OCI-LY1 (cell line): ENCODE measurements around the gene S1PR5.
A peak's percentile ranks its signal among the peaks of the same experiment; 100 is the strongest.

Experiments used
- H2AFZ ChIP-seq: fragments of 200-600 bp; sonication (generic), shearing (Covaris generic); 2 replicates; pipeline ENCODE4 v1.6.0; 2014; ENCODE audit warnings: antibody characterized with exemption, mild to moderate bottlenecking, low read length
- H3F3A ChIP-seq: fragments of 200-600 bp; sonication (generic), shearing (Covaris generic); 2 replicates; pipeline ENCODE4 v1.6.0; 2014; ENCODE audit warnings: mild to moderate bottlenecking, antibody characterized with exemption, low read length, moderate library complexity; ENCODE audit not compliant: insufficient read depth
- H3K27ac ChIP-seq: fragments of 200-600 bp; sonication (generic); 2 replicates; pipeline ENCODE4 v1.5.1; 2014; ENCODE audit warnings: low read length, mixed run types, mild to moderate bottlenecking, low read depth; ENCODE audit not compliant: poor library complexity, severe bottlenecking
- H3K27me3 ChIP-seq: fragments of 200-600 bp; sonication (generic); 2 replicates; pipeline ENCODE4 v1.6.0; 2014; ENCODE audit warnings: antibody characterized with exemption, mild to moderate bottlenecking, low read length, moderate library complexity; ENCODE audit not compliant: insufficient read depth
- H3K36me3 ChIP-seq: fragments of 200-600 bp; sonication (generic); 2 replicates; pipeline ENCODE4 v1.6.1; 2014; ENCODE audit warnings: mild to moderate bottlenecking, antibody characterized with exemption, low read length, moderate library complexity, mixed read lengths; ENCODE audit not compliant: insufficient read depth
- H3K4me1 ChIP-seq: fragments of 200-600 bp; sonication (generic); 2 replicates; pipeline ENCODE4 v1.5.1; 2014; ENCODE audit warnings: mild to moderate bottlenecking, low read length, moderate library complexity; ENCODE audit not compliant: insufficient read depth, severe bottlenecking
- H3K4me2 ChIP-seq: fragments of 200-600 bp; sonication (generic), shearing (Covaris generic); 2 replicates; pipeline ENCODE4 v1.6.1; 2014; ENCODE audit warnings: low read length
- H3K4me3 ChIP-seq: fragments of 200-600 bp; sonication (generic); 2 replicates; pipeline ENCODE4 v1.5.1; 2014; ENCODE audit warnings: low read length, low read depth, mild to moderate bottlenecking, mixed read lengths; ENCODE audit not compliant: poor library complexity, severe bottlenecking
- H3K79me2 ChIP-seq: fragments of 200-600 bp; shearing (Covaris generic); 2 replicates; pipeline ENCODE4 v1.6.1; 2016; ENCODE audit warnings: mixed run types, low read length, mixed read lengths; ENCODE audit not compliant: insufficient read depth
- H3K9ac ChIP-seq: fragments of 200-600 bp; sonication (generic), shearing (Covaris generic); 2 replicates; pipeline ENCODE4 v1.6.1; 2014; ENCODE audit warnings: mild to moderate bottlenecking, low read length, mixed read lengths
- H3K9me2 ChIP-seq: fragments of 200-600 bp; sonication (generic), shearing (Covaris generic); 2 replicates; pipeline ENCODE4 v1.6.1; 2014; ENCODE audit warnings: low read depth, mild to moderate bottlenecking, low read length, mixed read lengths
- H3K9me3 ChIP-seq: fragments of 200-600 bp; shearing (Covaris generic); 2 replicates; pipeline ENCODE4 v1.6.1; 2014; ENCODE audit warnings: low read length, mixed read lengths
- H4K20me1 ChIP-seq: fragments of 200-600 bp; sonication (generic), shearing (Covaris generic); 2 replicates; pipeline ENCODE4 v1.6.0; 2016; ENCODE audit warnings: mild to moderate bottlenecking, low read length; ENCODE audit not compliant: insufficient read depth
- CTCF ChIP-seq: fragments of 200-600 bp; sonication (generic), shearing (Covaris generic); IDR thresholded peaks from 2 replicates; pipeline ENCODE4 v1.5.1; 2017; ENCODE audit warnings: mild to moderate bottlenecking, antibody characterized with exemption, low read length, moderate library complexity, mixed read lengths
- EZH2 ChIP-seq: fragments of 200-600 bp; sonication (generic), shearing (Covaris generic); IDR thresholded peaks from 2 replicates; pipeline ENCODE4 v1.8.0; 2017; ENCODE audit warnings: borderline replicate concordance, mixed run types, mild to moderate bottlenecking, antibody characterized with exemption, low read length, moderate library complexity, mixed read lengths

The S1PR5 gene

GRCh38 chr19:10517361-10517759 lies at the start of gene S1PR5:
TSS of gene S1PR5 (minus strand) at chr19:10517447. CDS start at chr19:10515011, 2,436 bp downstream.
- H3K27me3 ChIP-seq, result 0 out of 2 replicates have a peak, but pooled peaks cover 8% of the 10 kb centered on the region
- H3K4me1 ChIP-seq, result no peaks in the 10 kb centered on the region
- H3K27ac ChIP-seq, result no peak within 1 kb of the TSS
- H2AFZ ChIP-seq, result no peak within 1 kb of the TSS
- H3K9me3 ChIP-seq, result no peaks in the 10 kb centered on the region
- H3K36me3 ChIP-seq, result no peaks in the 10 kb centered on the region
- no peaks in the 10 kb centered on the region for H3K79me2 ChIP-seq
- no peaks in the 10 kb centered on the region for H3F3A ChIP-seq
- no peak within 1 kb of the TSS for H3K4me3 ChIP-seq
- TF ChIP-seq CTCF (no peak), EZH2 (no peak)
- H4K20me1 ChIP-seq, result no peaks in the 10 kb centered on the region
- H3K9me2 ChIP-seq, result no peaks in the 10 kb centered on the region
- H3K4me2 ChIP-seq, result no peak within 1 kb of the TSS
- H3K9ac ChIP-seq, result no peak within 1 kb of the TSS

- Histone ChIP-seq H3K9me3 (no peaks in the 10 kb centered on the region), H3K4me3 (peak overlapping the region; percentile 13), H3K4me1 (peaks cover 38% of the 10 kb centered on the region), H3K27me3 (no peaks in the 10 kb centered on the region), H4K20me1 (no peaks in the 10 kb centered on the region), H2AFZ (no peak overlapping the region), H3K79me2 (peaks cover 10% of the 10 kb centered on the region), H3K9me2 (no peaks in the 10 kb centered on the region), H3K4me2 (peak overlapping the region; percentile 65), H3K9ac (peak overlapping the region; percentile 24; the same call in 1 of the 2 replicates), H3K36me3 (peaks cover 15% of the 10 kb centered on the region), H3K27ac (peak overlapping the region; percentile 86), H3F3A (peaks cover 9% of the 10 kb centered on the region; the same call in 1 of the 2 replicates)
- no peak for TF ChIP-seq CTCF
- no peak for TF ChIP-seq EZH2
These were observed 49.6 kb upstream of the S1PR5 start for GRCh38 chr19:10566658-10567410.

- H3F3A ChIP-seq, result peaks cover 9% of the 10 kb centered on the region; the same call in 1 of the 2 replicates
- no peaks in the 10 kb centered on the region for H3K27me3 ChIP-seq
- TF ChIP-seq EZH2 (no peak), CTCF (no peak)
- no peaks in the 10 kb centered on the region for H4K20me1 ChIP-seq
- peaks cover 38% of the 10 kb centered on the region for H3K4me1 ChIP-seq
- H3K4me3 ChIP-seq, result peak overlapping the region; percentile 45
- H3K9me2 ChIP-seq, result no peaks in the 10 kb centered on the region
- H2AFZ ChIP-seq, result no peak overlapping the region
- peaks cover 20% of the 10 kb centered on the region for H3K36me3 ChIP-seq
- H3K27ac ChIP-seq, result peak overlapping the region; percentile 86
- peaks cover 10% of the 10 kb centered on the region for H3K79me2 ChIP-seq
- peak overlapping the region; percentile 65 for H3K4me2 ChIP-seq
- H3K9ac ChIP-seq, result peak overlapping the region; percentile 25; the same call in 1 of the 2 replicates
- H3K9me3 ChIP-seq, result no peaks in the 10 kb centered on the region
These were observed 49.1 kb upstream of the S1PR5 start for GRCh38 chr19:10566408-10566657.
